Adrenal gland (tissue), 5 donors: ENCODE measurements around the gene ACR.
"Not testable (repeated sequence)": the region's sequence is repeated elsewhere in the genome, so short reads cannot be mapped to it uniquely, and the experiment has no call there.

Experiments used
- POLR2A ChIP-seq, 2 donors: fragments of 450-650 bp; IDR thresholded peaks; one replicate each; pipeline ENCODE4 v1.6.1; 2017; ENCODE audit warnings: antibody characterized with exemption in 2 of 2, mild to moderate bottlenecking in 2 of 2, moderate library complexity in 1 of 2
- TF ChIP-seq, protein P1 (sequence below), 6 experiments: fragments of 450-650 bp in 4 of 6; fragments of 200-600 bp in 2 of 6; sonication (generic) in 1 of 6; IDR thresholded peaks; 1 replicate in 5 of 6; 2 replicates in 1 of 6; pipeline versions ENCODE4 v1.5.1 to v1.8.0; 2016 to 2021; ENCODE audit warnings: antibody characterized with exemption in 6 of 6, mild to moderate bottlenecking in 2 of 6, moderate library complexity in 1 of 6
- donor health status: DM: no; HTN: no; CAD: no.

DNA sequence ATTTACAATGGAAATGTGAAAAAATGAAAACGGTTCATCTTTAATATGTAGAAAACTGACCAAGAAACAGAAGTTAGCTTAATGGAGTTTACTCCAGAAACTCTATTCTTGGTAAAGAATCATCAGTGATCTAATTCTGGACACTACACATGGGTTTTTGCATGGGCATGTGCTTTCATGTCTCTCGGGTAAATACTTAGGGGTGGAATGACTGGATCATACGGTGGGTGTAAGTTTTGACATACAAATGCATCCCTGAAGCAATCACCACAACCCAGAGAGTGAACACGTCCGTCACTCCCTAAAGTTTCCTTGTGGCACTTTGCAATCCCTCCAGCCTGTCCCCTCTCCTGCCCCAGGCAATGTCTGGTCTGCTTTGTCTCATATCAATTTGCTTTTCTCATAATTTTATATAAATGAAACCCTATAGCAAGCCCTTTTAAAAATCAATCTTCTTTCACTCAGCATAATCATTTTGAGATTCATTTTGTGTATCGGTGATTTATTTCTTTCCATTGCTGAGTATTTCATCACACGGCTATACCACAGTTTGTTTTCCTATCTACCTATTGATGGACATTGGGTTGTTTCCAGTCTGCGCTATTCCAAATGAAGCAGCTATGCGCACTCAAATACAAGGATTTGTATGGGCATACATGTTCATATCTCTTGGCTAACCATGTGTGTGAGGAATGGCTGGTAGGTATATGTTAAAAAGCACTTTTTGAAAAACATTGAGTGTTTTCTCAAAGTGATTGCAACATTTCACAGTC is 11.5 kb downstream of the ACR start:
- TF ChIP-seq, protein P1, sequence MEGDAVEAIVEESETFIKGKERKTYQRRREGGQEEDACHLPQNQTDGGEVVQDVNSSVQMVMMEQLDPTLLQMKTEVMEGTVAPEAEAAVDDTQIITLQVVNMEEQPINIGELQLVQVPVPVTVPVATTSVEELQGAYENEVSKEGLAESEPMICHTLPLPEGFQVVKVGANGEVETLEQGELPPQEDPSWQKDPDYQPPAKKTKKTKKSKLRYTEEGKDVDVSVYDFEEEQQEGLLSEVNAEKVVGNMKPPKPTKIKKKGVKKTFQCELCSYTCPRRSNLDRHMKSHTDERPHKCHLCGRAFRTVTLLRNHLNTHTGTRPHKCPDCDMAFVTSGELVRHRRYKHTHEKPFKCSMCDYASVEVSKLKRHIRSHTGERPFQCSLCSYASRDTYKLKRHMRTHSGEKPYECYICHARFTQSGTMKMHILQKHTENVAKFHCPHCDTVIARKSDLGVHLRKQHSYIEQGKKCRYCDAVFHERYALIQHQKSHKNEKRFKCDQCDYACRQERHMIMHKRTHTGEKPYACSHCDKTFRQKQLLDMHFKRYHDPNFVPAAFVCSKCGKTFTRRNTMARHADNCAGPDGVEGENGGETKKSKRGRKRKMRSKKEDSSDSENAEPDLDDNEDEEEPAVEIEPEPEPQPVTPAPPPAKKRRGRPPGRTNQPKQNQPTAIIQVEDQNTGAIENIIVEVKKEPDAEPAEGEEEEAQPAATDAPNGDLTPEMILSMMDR (IDR thresholded peaks at IDR 0.05): not testable (repeated sequence)
- not testable (repeated sequence) for TF ChIP-seq POLR2A (IDR thresholded peaks at IDR 0.05)
